NB4 (cell line): ENCODE data around the gene TNP2.
A peak's percentile ranks its signal among the peaks of the same experiment; 100 is the strongest.

Experiments used
- DNase-seq: peaks from one replicate; pipeline ENCODE4 v3.0.0; 2010; ENCODE audit warnings: low read depth
- H3K4me3 ChIP-seq: one replicate; pipeline ENCODE4 v1.5.1; 2011; ENCODE audit warnings: mild to moderate bottlenecking, low read depth, low read length, moderate library complexity
- MYC ChIP-seq: IDR thresholded peaks from 2 replicates; pipeline ENCODE4 v1.6.1; 2011; ENCODE audit warnings: low read depth, low read length
- POLR2A ChIP-seq: IDR thresholded peaks from 2 replicates; pipeline ENCODE4 v1.6.1; 2011; ENCODE audit warnings: mild to moderate bottlenecking; ENCODE audit not compliant: insufficient read length; ENCODE audit errors: extremely low read depth
- TF ChIP-seq, protein P1 (sequence below): IDR thresholded peaks from 2 replicates; pipeline ENCODE4 v1.6.1; 2011; ENCODE audit warnings: low read depth, low read length
- TF ChIP-seq, protein P2 (sequence below): IDR thresholded peaks from one replicate; pipeline ENCODE4 v1.5.1; 2012; ENCODE audit warnings: low read depth, low read length

The TNP2 gene

DNA sequence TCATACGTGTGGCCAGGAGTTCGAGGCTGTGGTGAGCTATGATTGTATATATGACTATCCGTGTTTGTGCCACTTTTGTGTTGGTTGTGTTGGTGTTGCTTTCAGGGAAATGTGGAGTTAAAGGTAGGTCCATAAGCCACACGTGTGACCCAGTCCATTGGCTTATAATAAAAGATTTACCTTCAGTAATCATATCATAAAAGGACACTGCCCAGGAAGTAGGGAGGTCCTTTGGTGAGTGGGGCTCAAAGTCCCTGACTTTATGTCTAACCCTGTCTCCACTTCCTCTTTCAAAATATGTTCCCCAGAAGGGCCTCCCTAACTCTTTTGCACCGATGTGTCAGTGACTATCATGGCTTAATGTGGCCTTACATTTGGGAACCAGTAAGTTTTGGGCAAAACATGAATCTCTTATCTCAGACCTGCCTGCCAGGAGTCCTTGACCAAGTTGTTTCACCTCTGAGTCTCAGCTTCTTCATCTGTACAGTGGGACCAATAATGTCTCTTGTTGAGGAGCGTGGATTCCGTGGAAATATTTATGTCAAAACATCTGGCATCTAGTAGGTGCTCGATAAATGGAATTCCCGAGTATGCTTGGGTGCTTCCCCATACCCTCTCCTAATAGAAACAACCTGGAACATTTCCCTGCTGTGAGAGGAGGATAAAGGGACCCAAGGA is 4.8 kb downstream of the TNP2 start:
- TF ChIP-seq, protein P1, sequence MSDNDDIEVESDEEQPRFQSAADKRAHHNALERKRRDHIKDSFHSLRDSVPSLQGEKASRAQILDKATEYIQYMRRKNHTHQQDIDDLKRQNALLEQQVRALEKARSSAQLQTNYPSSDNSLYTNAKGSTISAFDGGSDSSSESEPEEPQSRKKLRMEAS: no peak
- TF ChIP-seq, protein P2, sequence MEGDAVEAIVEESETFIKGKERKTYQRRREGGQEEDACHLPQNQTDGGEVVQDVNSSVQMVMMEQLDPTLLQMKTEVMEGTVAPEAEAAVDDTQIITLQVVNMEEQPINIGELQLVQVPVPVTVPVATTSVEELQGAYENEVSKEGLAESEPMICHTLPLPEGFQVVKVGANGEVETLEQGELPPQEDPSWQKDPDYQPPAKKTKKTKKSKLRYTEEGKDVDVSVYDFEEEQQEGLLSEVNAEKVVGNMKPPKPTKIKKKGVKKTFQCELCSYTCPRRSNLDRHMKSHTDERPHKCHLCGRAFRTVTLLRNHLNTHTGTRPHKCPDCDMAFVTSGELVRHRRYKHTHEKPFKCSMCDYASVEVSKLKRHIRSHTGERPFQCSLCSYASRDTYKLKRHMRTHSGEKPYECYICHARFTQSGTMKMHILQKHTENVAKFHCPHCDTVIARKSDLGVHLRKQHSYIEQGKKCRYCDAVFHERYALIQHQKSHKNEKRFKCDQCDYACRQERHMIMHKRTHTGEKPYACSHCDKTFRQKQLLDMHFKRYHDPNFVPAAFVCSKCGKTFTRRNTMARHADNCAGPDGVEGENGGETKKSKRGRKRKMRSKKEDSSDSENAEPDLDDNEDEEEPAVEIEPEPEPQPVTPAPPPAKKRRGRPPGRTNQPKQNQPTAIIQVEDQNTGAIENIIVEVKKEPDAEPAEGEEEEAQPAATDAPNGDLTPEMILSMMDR: no peak
- TF ChIP-seq POLR2A: no peak
- no peak for TF ChIP-seq MYC
- H3K4me3 ChIP-seq: no peak overlapping the region
- peak; percentile 68 for DNase-seq

DNA sequence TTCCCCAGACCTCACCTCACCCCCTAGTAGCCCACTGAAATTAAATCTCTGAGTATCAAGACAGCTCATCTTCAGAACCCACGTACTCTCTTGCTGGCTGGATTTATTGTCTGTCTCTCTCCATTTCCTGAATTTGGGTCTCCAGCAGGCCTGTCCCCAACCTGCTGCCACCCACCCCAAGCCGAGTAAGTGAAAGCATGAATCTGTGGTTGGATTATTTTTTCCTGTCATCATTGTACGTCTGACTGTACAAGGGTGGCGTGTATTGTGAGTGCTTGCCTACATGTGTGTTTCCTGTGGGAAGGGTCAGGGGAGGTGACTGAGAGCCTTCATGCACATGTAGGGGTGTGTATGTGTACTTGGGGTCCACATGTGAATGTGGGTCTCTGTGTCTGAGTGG is 5.4 kb downstream of the TNP2 start:
- TF ChIP-seq, protein P1: no peak
- no peak for TF ChIP-seq MYC
- no peak for TF ChIP-seq POLR2A
- TF ChIP-seq, protein P2: no peak
- H3K4me3 ChIP-seq: no peak overlapping the region
- no peak for DNase-seq

DNA sequence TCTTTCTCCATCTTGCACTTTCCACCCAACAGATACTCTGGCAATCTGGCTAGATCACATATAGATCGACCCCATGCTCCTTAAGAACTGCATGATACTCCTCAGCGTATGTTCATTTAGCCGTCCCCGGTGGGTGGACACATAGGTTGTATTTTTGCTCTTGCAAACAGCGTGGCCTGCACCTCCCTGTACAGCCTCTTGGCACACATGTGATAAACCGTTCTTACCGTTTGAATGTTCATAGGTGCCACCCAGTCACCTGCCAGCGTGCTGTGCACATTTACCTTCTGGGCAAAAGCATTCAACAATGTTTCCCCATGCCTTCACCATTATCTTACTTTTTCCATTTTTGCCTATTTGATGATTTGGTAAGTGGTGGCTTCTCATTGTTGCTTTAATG is 6.2 kb downstream of the TNP2 start:
- DNase-seq: no peak
- no peak overlapping the region for H3K4me3 ChIP-seq
- TF ChIP-seq, protein P1: no peak
- TF ChIP-seq POLR2A (no peak), MYC (no peak)
- TF ChIP-seq, protein P2: no peak

DNA sequence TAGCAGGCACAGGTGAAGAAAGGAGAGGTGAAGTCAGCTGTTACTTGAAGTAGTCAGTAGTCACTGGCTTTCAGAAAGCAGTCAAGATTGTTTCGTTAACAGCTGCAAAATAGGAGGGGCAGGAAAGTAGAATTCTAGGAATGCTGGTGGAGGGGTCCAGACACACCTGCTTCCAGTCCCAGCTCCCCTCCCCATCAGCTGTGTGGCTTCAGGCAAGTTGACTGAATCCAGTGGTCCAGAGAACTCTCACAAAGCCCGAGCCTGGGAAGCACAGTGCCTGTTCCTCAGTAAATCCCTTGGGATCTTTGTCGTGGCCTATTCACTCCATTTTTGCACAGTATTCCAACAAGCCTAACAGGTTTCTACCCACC is 8.5 kb downstream of the TNP2 start:
- TF ChIP-seq, protein P1: no peak
- TF ChIP-seq POLR2A (no peak), MYC (no peak)
- TF ChIP-seq, protein P2: no peak
- DNase-seq: no peak
- H3K4me3 ChIP-seq: no peak overlapping the region

DNA sequence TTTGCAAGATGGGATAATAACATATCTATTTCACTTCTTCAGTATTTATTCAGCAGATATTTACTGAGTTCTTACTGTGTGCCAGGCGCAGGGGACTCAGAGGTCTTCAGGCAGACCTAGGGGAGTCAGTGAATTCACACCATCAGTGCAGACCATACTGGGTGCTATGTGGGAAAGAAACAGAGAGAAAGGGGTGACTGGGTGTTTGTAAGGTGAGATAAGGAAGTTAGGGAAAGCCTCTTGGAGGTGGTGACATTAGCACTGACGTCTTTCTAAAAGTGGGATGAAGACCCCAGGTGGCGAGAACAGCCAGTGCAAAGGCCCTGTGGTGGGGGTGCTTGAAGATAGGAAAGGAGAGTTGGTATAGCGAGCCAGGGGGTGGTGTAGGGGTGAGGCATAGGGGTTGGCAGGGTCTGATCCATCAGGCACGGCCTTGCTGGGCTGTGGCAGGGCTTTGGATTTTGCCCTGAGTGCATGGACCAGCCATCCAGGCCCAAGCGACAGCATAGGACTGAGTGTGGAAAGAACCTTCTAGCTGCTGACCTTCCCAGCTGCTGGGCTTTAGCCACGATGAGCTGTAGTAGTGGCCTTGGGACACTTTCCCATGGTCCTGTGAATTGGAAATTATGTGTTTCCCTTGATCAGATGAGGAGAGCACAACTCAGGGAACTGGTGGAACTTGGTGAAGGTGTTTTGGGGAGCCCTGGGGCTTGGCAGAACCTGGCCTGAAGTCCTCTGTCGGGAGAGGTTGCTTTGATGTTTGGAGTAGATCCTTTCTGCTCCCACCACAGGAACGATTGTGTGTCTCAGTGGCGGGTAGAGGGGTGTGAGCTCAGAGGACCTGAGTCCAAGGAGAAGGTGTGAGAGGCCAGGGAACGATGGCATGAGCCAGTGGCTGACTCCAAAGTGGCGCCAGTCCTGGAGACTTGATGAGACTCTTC is 9.2 kb downstream of the TNP2 start:
- H3K4me3 ChIP-seq: no peak overlapping the region
- TF ChIP-seq, protein P2: no peak
- TF ChIP-seq MYC (no peak), POLR2A (no peak)
- TF ChIP-seq, protein P1: no peak
- no peak for DNase-seq
